GM12891 (cell line): ENCODE data around the gene FILIP1L.

ENCODE experiments used
- DNase-seq: peaks from one replicate; pipeline ENCODE4 v3.0.0; 2011; ENCODE audit warnings: low spot score; ENCODE audit not compliant: insufficient read length
- FAIRE-seq: peaks from 2 replicates; lab custom pipeline; 2011; peaks lifted over from hg19 to GRCh38; lab: Jason Lieb, UNC
- PAX5 ChIP-seq: IDR thresholded peaks from 2 replicates; pipeline ENCODE4 v1.6.1; 2011; ENCODE audit warnings: low read length, moderate library complexity, mild to moderate bottlenecking; ENCODE audit not compliant: insufficient read depth, severe bottlenecking
- POLR2A ChIP-seq: IDR thresholded peaks from 2 replicates; pipeline ENCODE4 v1.6.1; 2011; ENCODE audit warnings: low read depth, low read length, control low read depth
- POLR2AphosphoS5 ChIP-seq: IDR thresholded peaks from 2 replicates; pipeline ENCODE4 v1.6.1; 2011; ENCODE audit warnings: low read depth, low read length, control low read depth
- POU2F2 ChIP-seq: IDR thresholded peaks from 2 replicates; pipeline ENCODE4 v1.6.1; 2011; ENCODE audit warnings: low read depth, mild to moderate bottlenecking, control low read depth, low read length, moderate library complexity
- SPI1 ChIP-seq: IDR thresholded peaks from 2 replicates; pipeline ENCODE4 v1.6.1; 2011; ENCODE audit warnings: low read depth, low read length, control low read depth
- TAF1 ChIP-seq: IDR thresholded peaks from 2 replicates; pipeline ENCODE4 v1.6.1; 2011; ENCODE audit warnings: low read depth, low read length, control low read depth

FILIP1L gene

DNA sequence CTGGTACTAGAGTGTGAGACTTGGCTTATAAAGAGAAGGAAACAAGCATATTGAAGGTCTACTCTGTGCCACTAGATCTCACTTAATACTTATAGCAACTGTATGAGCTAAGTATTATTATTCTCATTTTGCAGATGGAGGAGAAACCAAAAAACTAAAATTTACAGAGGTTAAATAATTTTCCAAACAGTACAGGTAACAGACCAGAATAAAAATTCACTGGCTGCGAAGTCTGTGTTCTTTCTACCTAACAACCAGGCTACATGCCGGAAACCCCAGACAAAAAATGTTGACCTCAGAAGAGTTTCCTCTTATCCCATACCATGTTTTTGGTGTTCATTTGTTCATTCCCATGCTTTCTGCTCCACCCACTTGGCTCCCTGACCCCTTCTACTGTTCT lies 250.0 kb downstream of the FILIP1L start:
- DNase-seq (no peak), FAIRE-seq (no peak)
- no peak for TF ChIP-seq PAX5

DNA sequence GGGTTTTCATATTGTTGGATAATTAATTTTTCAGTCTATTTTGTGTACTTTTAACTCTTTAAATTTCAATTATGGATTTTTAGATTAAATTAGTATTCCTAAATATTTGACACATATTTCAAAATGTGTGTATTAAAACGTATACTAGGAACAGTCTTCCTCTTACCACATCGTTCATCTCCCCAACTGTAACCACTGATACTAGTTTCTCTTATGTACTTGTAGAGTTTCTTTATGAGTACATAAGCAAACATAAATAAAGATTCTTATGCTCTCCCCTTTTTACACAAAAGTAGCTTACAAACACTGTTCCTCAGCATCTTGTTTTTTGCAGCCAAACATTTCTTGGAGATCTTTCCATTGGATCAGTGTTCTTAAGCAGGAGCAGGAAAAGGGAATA lies 250.7 kb downstream of the FILIP1L start:
- TF ChIP-seq PAX5 (no peak), POU2F2 (no peak), POLR2AphosphoS5 (no peak), TAF1 (no peak), SPI1 (no peak), POLR2A (no peak)

DNA sequence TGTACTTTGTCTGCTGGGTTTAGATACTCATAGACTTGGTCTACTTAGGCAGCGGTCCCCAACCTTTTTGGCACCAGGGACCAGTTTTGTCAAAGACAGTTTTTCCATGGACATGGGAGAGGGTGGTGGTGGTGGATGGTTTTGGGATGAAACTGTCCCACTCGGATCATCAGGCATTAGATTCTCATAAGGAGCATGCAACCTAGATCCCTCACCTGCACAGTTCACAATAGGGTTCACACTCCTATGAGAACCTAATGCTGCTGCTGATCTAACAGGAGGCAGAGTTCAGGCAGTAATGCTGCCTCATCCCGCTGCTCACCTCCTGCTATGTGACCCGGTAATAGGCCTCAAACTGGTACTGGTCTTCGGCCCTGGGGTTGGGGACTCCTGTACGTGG lies 251.3 kb downstream of the FILIP1L start:
- TF ChIP-seq POLR2A: no peak
- no peak for TF ChIP-seq TAF1
- TF ChIP-seq PAX5: no peak
- TF ChIP-seq POU2F2: no peak
- no peak for TF ChIP-seq POLR2AphosphoS5
- no peak for TF ChIP-seq SPI1
- DNase-seq: no peak
- no peak for FAIRE-seq

More for the DNA sequence above, 250.7 kb downstream of the FILIP1L start:
- DNase-seq: no peak
- no peak for FAIRE-seq

DNA sequence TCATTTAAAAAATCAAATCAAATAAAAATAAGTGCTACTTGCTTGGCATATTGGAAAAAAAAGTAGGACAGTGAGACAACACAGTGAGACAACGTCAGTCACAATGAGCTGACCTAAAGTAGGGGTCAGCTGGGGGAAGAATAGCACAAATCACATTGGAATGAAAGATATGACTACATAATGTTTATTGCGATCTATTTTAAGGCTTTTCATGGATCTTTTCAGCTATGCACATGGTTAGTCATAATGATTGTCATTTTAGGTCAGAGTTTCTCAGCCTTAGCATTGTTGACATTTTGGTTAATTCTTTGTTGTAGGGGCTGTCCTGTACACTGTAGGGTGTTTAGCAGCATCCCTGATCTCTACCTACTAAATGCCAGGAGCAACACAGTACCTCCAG lies 252.1 kb downstream of the FILIP1L start:
- FAIRE-seq (no peak), DNase-seq (no peak)

DNA sequence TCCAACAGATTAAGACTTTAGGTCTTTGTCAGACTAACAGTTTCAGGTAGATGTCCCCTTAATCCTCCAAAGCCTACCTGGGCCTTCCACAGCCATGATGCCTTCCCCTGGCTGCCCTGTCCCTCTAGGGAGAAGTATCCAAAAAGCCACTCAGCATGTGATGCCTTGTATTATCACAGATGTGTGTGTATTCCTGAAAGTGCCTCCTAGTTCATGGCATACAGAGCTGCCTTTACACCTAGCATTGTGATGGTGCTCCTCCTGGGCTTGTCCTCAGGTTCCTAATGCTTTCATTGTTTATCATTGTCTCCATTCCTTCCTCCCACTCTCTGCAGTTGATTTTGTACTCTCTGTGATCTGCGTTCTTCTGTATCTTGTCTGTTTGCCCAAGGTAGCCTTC lies 253.1 kb downstream of the FILIP1L start:
- TF ChIP-seq POLR2A (no peak), POU2F2 (no peak), SPI1 (no peak), PAX5 (no peak), TAF1 (no peak), POLR2AphosphoS5 (no peak)
- DNase-seq: no peak
- FAIRE-seq: no peak

More for the DNA sequence above, 252.1 kb downstream of the FILIP1L start:
- TF ChIP-seq PAX5 (no peak), POLR2A (no peak), SPI1 (no peak), POU2F2 (no peak), POLR2AphosphoS5 (no peak), TAF1 (no peak)

DNA sequence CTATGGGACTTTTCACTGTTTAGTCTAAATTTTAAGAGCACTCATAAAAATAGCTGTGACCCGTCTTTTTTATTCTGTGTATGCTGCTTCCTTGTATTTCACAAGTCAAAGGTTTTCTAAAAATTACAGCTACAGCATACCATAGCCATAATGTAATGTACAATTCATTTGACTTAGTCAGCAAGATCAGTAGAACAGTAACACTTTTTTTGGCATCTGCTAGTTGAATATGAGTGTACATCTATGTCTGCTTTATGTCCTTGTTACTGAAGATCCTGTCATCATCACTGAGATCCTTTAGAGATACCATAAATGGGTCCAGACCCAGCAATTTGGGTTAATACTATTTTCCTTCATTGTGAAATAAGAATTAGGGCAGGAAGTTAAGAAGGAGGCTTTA lies 254.5 kb downstream of the FILIP1L start:
- TF ChIP-seq PAX5 (no peak), TAF1 (no peak), POLR2A (no peak), POU2F2 (no peak), POLR2AphosphoS5 (no peak), SPI1 (no peak)
- DNase-seq (no peak), FAIRE-seq (no peak)

DNA sequence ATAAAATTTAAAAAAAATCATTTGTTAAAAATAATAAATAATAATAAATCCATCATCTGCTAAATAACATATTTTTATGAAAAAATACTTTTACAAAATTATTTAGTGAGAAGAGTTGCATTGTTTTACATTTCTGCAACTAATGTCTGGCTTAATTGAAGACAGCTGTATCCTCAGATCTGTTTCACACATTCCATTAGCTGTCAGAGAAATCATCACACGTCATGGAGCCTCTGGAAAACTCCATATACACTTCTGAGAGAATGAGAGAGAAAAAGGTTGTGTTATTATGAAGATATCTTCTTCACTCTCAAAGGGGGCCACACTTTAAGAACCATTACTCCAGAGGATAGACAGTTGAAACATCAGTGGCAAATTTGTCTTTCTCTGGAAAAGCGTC lies 255.8 kb downstream of the FILIP1L start:
- DNase-seq: no peak
- FAIRE-seq: no peak
- TF ChIP-seq POLR2AphosphoS5: no peak
- TF ChIP-seq SPI1: no peak
- TF ChIP-seq POU2F2: no peak
- no peak for TF ChIP-seq POLR2A
- no peak for TF ChIP-seq PAX5
- TF ChIP-seq TAF1: no peak

DNA sequence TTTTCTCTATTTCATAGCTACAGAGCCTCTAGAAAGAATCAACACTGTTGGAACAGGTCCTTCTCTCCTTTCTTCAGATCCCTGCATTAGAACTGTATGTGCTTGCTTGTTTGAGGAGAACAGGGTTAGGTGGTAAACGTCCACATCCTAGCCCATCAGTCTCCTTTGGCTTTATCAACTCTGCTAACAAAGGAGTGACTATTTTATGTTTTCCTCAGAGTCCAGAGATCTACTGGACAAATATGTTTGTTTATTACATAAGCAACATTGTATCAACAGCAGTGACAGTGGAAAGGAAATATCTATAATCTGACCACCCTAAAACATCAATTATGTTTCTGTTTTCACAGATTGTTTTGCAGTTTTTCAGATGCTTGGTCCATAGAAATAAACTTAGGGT lies 257.0 kb downstream of the FILIP1L start:
- DNase-seq: no peak
- no peak for TF ChIP-seq PAX5
- TF ChIP-seq POLR2A: no peak
- no peak for TF ChIP-seq SPI1
- no peak for TF ChIP-seq TAF1
- no peak for TF ChIP-seq POU2F2
- TF ChIP-seq POLR2AphosphoS5: no peak
- FAIRE-seq: no peak

DNA sequence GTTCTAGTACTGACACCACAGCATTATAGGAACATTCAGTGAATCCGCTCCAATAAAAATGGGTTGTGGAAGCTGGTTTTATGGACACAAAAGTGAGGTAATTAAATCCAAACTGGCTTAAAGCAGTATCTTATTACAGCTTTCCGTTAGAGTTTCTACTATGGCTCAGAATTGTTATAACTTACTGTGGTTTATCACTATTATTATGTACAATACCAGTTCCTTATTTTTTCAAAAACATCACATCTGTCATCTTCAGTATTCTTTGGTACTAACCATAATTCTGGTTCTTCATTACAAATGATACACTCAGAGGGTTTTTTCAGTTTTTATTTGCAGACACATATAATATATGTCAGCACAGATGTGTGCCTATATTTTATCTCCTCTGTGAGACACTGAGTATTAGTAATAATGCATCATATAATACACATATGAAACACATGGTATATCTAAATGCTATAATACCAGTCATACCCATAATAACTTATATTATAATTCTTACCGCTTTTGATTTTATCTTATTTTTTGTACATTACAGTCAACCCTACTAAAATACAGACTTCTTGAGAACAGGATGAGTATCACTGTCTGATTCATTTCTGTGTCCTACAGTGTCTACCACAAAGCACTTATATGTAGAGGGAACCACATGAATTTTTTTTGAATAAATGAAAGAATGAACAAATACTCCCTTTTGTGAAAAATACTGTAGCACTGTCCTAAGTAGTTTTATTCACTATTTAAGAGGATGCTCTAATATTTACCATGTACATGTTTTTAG lies 257.7 kb downstream of the FILIP1L start:
- FAIRE-seq (peak; percentile 38), DNase-seq (no peak)
- TF ChIP-seq SPI1 (peak; percentile 45; the same call in 1 of the 2 replicates), POU2F2 (no peak)

DNA sequence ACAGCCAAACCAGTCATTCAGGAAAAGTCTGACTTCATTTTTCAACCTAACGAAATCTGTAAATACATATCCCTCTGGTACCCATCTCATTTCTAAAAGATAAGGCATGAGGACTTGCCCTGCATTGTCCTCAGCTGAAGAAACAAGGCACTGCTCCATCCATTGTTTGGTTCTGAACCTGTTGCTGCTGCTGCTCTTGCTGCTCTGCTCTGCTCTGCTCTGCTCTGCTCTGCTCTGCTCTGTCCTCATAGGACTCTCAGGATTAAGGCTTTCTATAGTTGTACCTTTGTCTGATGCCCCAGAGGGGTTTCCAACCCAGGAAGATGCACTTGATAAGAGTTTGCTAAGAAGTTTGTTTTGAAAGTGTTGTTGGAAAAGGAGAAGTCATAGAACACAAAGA lies 258.4 kb downstream of the FILIP1L start:
- FAIRE-seq: peak; percentile 28
- no peak for DNase-seq
- TF ChIP-seq POLR2A (no peak), POU2F2 (no peak), SPI1 (no peak), TAF1 (no peak)

DNA sequence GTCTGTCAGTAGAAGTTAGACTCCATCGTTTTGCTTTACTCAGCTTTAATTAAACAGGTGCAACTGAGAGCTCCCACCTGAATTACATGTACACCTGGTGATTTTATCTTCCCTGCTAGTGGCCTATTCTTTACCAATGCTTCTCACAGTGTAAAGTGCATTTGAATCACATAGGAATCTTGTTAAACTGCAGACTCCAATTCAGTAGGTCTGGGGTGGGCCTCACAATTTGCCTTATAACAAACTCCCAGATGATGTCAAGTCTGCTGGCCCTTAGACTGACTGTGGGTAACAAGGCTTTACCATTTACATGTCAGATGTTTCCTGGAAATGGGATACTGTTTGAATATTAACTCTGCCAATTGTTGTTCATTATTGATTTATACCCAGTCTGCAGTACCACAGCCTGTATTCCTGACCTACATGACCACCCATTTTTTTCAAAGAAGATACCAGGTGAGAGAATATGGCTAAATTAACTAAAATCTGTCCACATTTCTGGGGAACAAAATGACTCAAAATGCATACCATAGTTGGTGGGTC lies 259.5 kb downstream of the FILIP1L start:
- TF ChIP-seq POLR2AphosphoS5 (no peak), POLR2A (no peak), PAX5 (no peak), SPI1 (no peak), TAF1 (no peak), POU2F2 (no peak)
- DNase-seq (no peak), FAIRE-seq (peak; percentile 55)
